ENCODE measurements around the gene TMEM222.

Gene TMEM222

GRCh38 chr1:27296773-27297291, 25.1 kb upstream of the TMEM222 start:
- Histone ChIP-seq H3K4me3 (ENCODE audit: low read length, poor library complexity, severe bottlenecking) (no peak overlapping the region), H3K4me2 (ENCODE audit: low read depth, low read length, poor library complexity, severe bottlenecking) (no peak overlapping the region), H3K9ac (ENCODE audit: low read depth, low read length, poor library complexity, severe bottlenecking) (no peak overlapping the region), H3F3A (ENCODE audit: low read depth) (no peaks in the 10 kb centered on the region), H3K9me3 (ENCODE audit: insufficient read depth, low read depth, low read length) (no peaks in the 10 kb centered on the region), H3K79me2 (ENCODE audit: insufficient read depth, low read length) (no peaks in the 10 kb centered on the region), H3K27me3 (ENCODE audit: insufficient read depth, low read length, poor library complexity, severe bottlenecking) (no peaks in the 10 kb centered on the region), H4K20me1 (ENCODE audit: insufficient read depth, low read length, poor library complexity, severe bottlenecking) (no peaks in the 10 kb centered on the region), H3K9me2 (replicated peaks; ENCODE audit: low read depth, low read length) (no peaks in the 10 kb centered on the region), H2AFZ (ENCODE audit: low read length) (no peak overlapping the region), H3K4me1 (ENCODE audit: insufficient read depth, low read length, poor library complexity, severe bottlenecking) (no peaks in the 10 kb centered on the region), H3K36me3 (ENCODE audit: insufficient read depth, low read length) (peaks cover 67% of the 10 kb centered on the region; the same call in 1 of the 2 replicates)
- TF ChIP-seq, protein P1, sequence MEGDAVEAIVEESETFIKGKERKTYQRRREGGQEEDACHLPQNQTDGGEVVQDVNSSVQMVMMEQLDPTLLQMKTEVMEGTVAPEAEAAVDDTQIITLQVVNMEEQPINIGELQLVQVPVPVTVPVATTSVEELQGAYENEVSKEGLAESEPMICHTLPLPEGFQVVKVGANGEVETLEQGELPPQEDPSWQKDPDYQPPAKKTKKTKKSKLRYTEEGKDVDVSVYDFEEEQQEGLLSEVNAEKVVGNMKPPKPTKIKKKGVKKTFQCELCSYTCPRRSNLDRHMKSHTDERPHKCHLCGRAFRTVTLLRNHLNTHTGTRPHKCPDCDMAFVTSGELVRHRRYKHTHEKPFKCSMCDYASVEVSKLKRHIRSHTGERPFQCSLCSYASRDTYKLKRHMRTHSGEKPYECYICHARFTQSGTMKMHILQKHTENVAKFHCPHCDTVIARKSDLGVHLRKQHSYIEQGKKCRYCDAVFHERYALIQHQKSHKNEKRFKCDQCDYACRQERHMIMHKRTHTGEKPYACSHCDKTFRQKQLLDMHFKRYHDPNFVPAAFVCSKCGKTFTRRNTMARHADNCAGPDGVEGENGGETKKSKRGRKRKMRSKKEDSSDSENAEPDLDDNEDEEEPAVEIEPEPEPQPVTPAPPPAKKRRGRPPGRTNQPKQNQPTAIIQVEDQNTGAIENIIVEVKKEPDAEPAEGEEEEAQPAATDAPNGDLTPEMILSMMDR (conservative IDR thresholded peaks at IDR 0.05; ENCODE audit: low read length), result peak; percentile 77
- TF ChIP-seq EZH2phosphoT487 (IDR thresholded peaks at IDR 0.05; ENCODE audit: borderline replicate concordance), result no peak

- Histone ChIP-seq H3K4me1 (ENCODE audit: insufficient read depth, low read length, poor library complexity, severe bottlenecking) (no peaks in the 10 kb centered on the region), H4K20me1 (ENCODE audit: insufficient read depth, low read length, poor library complexity, severe bottlenecking) (no peaks in the 10 kb centered on the region), H3K9me2 (replicated peaks; ENCODE audit: low read depth, low read length) (no peaks in the 10 kb centered on the region)
These were observed 24.1 kb upstream of the TMEM222 start for GRCh38 chr1:27297903-27298302.

DNA sequence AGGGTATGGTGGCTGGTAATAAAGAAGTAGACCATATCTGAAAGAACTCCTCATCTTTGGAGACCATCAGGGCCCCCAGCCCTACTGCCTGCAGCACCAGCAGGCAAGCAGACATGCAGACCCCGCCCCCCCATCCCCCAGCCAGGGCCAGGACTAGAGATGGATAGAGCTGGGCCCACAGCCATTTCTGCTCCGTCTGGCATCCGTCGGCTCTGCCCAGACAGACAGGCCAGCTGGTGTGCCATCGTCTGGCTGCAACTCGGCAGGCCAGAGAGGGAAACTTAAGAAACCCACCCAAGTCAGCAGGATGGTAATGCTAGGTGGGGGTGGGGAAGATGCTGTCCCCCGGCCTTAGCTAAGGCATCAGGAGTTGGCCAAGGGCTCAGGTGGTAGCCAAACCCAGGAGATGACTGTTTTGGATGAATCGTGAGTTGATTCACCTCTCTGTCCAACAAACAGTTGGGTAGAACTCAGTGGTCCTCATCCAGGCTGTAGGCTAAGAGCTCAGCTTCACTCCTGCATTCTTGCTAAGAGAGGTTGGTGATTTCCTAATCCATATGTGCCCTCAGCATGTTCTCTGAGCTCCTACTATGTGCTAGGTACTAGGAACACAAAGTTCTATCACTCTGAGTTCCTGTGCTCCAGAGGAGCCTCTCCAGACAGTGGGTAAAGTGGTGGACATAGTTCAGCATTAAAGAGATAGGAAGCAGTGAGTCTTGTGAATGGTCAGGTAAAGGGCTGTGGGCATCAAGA, 23.2 kb upstream of the TMEM222 start:
- H3K9me2 ChIP-seq (replicated peaks; ENCODE audit: low read depth, low read length), result no peaks in the 10 kb centered on the region
- H4K20me1 ChIP-seq (ENCODE audit: insufficient read depth, low read length, poor library complexity, severe bottlenecking), result no peaks in the 10 kb centered on the region
- H3K9me3 ChIP-seq (ENCODE audit: insufficient read depth, low read depth, low read length), result no peaks in the 10 kb centered on the region
- H3K27me3 ChIP-seq (ENCODE audit: insufficient read depth, low read length, poor library complexity, severe bottlenecking), result no peaks in the 10 kb centered on the region
- H3K79me2 ChIP-seq (ENCODE audit: insufficient read depth, low read length), result no peaks in the 10 kb centered on the region
- H3K36me3 ChIP-seq (ENCODE audit: insufficient read depth, low read length), result peaks cover 66% of the 10 kb centered on the region; the same call in 1 of the 2 replicates
- no peaks in the 10 kb centered on the region for H3K4me1 ChIP-seq (ENCODE audit: insufficient read depth, low read length, poor library complexity, severe bottlenecking)
- no peak overlapping the region for H3K9ac ChIP-seq (ENCODE audit: low read depth, low read length, poor library complexity, severe bottlenecking)
- no peaks in the 10 kb centered on the region for H3F3A ChIP-seq (ENCODE audit: low read depth)
- H2AFZ ChIP-seq (ENCODE audit: low read length), result no peak overlapping the region
- no peak overlapping the region for H3K4me3 ChIP-seq (ENCODE audit: low read length, poor library complexity, severe bottlenecking)
- H3K4me2 ChIP-seq (ENCODE audit: low read depth, low read length, poor library complexity, severe bottlenecking), result no peak overlapping the region
- TF ChIP-seq, protein P1 (conservative IDR thresholded peaks at IDR 0.05; ENCODE audit: low read length), result no peak
- TF ChIP-seq EZH2phosphoT487 (IDR thresholded peaks at IDR 0.05; ENCODE audit: borderline replicate concordance), result no peak

More at GRCh38 chr1:27297903-27298302, 24.1 kb upstream of the TMEM222 start:
- Histone ChIP-seq H3K4me2 (ENCODE audit: low read depth, low read length, poor library complexity, severe bottlenecking) (no peak overlapping the region), H2AFZ (ENCODE audit: low read length) (no peak overlapping the region), H3K79me2 (ENCODE audit: insufficient read depth, low read length) (no peaks in the 10 kb centered on the region), H3K36me3 (ENCODE audit: insufficient read depth, low read length) (peaks cover 71% of the 10 kb centered on the region; the same call in 1 of the 2 replicates), H3K9me3 (ENCODE audit: insufficient read depth, low read depth, low read length) (no peaks in the 10 kb centered on the region), H3K4me3 (ENCODE audit: low read length, poor library complexity, severe bottlenecking) (no peak overlapping the region), H3K9ac (ENCODE audit: low read depth, low read length, poor library complexity, severe bottlenecking) (no peak overlapping the region), H3K27me3 (ENCODE audit: insufficient read depth, low read length, poor library complexity, severe bottlenecking) (no peaks in the 10 kb centered on the region), H3F3A (ENCODE audit: low read depth) (no peaks in the 10 kb centered on the region)
- TF ChIP-seq EZH2phosphoT487 (IDR thresholded peaks at IDR 0.05; ENCODE audit: borderline replicate concordance), result no peak
- TF ChIP-seq, protein P1 (conservative IDR thresholded peaks at IDR 0.05; ENCODE audit: low read length), result no peak

Measured in Loucy (cell line).